Esophagus muscularis mucosa (tissue), 4 donors: ENCODE data around the gene SLC29A3. TPM values are rescaled to one million over a fixed set of nuclear protein-coding genes. Genes with fewer than 3 reads are reported as not detected.

Source experiments
- DNase-seq: peaks from one replicate; pipeline ENCODE4 v3.0.0-alpha.2; 2017; ENCODE audit errors: extremely low spot score
- H3K27ac ChIP-seq, 4 donors: fragments of 200-600 bp; sonication (generic); replicated peaks in 1 of 4; 1 replicate in 3 of 4; 2 replicates in 1 of 4; pipeline ENCODE4 v1.5.1; 2016 to 2019; ENCODE audit warnings: mild to moderate bottlenecking in 1 of 4
- H3K27me3 ChIP-seq, 4 donors: fragments of 200-600 bp; sonication (generic); one replicate each; pipeline versions ENCODE4 v1.5.1 to v1.6.0; 2016 to 2019
- H3K36me3 ChIP-seq, 4 donors: fragments of 200-600 bp; sonication (generic); one replicate each; pipeline ENCODE4 v1.5.1; 2016 to 2019
- H3K4me1 ChIP-seq, 4 donors: fragments of 200-600 bp; sonication (generic); one replicate each; pipeline ENCODE4 v1.5.1; 2016 to 2019
- H3K4me3 ChIP-seq, 4 donors: fragments of 200-600 bp; sonication (generic); 1 replicate in 2 of 4; 2 replicates in 2 of 4; pipeline ENCODE4 v1.5.1; 2016 to 2019; ENCODE audit warnings: mild to moderate bottlenecking in 4 of 4, moderate library complexity in 1 of 4
- H3K9me3 ChIP-seq, 4 donors: fragments of 200-600 bp; sonication (generic); 1 replicate in 3 of 4; 2 replicates in 1 of 4; pipeline ENCODE4 v1.5.1; 2016 to 2019
- CTCF ChIP-seq, 3 experiments: fragments of 200-600 bp in 2 of 3; fragments of 450-650 bp in 1 of 3; sonication (generic) in 2 of 3; IDR thresholded peaks; one replicate each; pipeline ENCODE4 v1.5.1; 2017 to 2019; ENCODE audit warnings: antibody characterized with exemption in 3 of 3, mild to moderate bottlenecking in 2 of 3, moderate library complexity in 1 of 3
- EP300 ChIP-seq: sonication (generic); formaldehyde crosslinking; IDR thresholded peaks from one replicate; pipeline ENCODE4 v1.6.1; 2017; ENCODE audit warnings: antibody characterized with exemption
- POLR2A ChIP-seq: fragments of 450-650 bp; IDR thresholded peaks from one replicate; pipeline ENCODE4 v1.6.1; 2017; ENCODE audit warnings: antibody characterized with exemption, moderate library complexity, mild to moderate bottlenecking, low read depth
- POLR2AphosphoS5 ChIP-seq, 2 donors: sonication (generic); formaldehyde crosslinking; IDR thresholded peaks; one replicate each; pipeline ENCODE4 v1.6.1; 2017; ENCODE audit warnings: antibody characterized with exemption in 2 of 2
- WGBS: methylation state at CpG from one replicate; pipeline ENCODE4 v1.1.5; 2018; 5-methylcytosine and 5-hydroxymethylcytosine counted together
- intact Hi-C: fragments of 100-400 bp; cut with DNase I; formaldehyde crosslinking; loops from one replicate; pipeline ENCODE4 v1.15.1; 2023
- total RNA-seq, 4 donors: library from RNA; depleted of rRNA; stranded (reverse); fragments of >200 nt; gene quantifications; one replicate each; pipeline versions ENCODE4 v1.1.0 to v1.2.1, GENCODE V29; 2016

Gene SLC29A3
- total RNA-seq, 4 donors from 2014 or later, result 4.0 to 6.9 (median 5.0) TPM

- WGBS, result 97% methylated on average over 6 of the region's 6 CpGs
- Histone ChIP-seq H3K9me3 (no peaks in the 10 kb centered on the region), H3K27me3 (no peaks in the 10 kb centered on the region), H3K36me3 (peaks cover 0 to 77% (median 15%) of the 10 kb centered on the region in 4 donors), H3K4me3 (no peak overlapping the region), H3K4me1 (peaks cover 0 to 7% (median 2%) of the 10 kb centered on the region in 4 donors), H3K27ac (no peak overlapping the region)
- DNase-seq, result no peak
- no peak for TF ChIP-seq EP300
- no peak for TF ChIP-seq CTCF (IDR thresholded peaks at IDR 0.05)
- no peak for TF ChIP-seq POLR2AphosphoS5 (IDR thresholded peaks at IDR 0.05)
- no peak for TF ChIP-seq POLR2A
- intact Hi-C loops, result no loop called here
Observed at GRCh38 chr10:71325267-71325666, 6.2 kb downstream of the SLC29A3 start.

DNA sequence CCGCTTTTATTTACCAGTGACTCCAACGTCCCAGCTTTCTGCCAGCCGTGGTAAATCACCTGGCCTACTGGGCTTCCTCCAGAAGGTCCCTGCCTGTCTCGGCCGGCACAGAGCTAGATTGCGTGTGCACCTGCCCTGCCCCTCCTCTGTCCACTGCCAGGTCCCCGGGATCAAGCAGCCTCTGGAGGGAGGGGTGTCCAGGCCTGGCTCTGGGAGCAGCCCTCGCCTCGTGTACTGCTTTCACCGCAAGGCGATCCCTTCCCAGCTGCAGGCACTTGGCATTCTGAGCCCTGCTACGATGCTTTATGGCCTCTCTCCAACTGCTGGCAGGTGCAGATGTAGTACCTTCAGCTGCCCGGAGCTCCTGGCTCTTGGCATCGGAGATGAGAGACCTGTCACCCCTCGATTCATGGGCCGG lies 7.4 kb downstream of the SLC29A3 start:
- H3K27me3 ChIP-seq, result no peaks in the 10 kb centered on the region
- no peaks in the 10 kb centered on the region for H3K4me1 ChIP-seq
- DNase-seq, result no peak
- H3K36me3 ChIP-seq, result peaks cover 0 to 83% (median 15%) of the 10 kb centered on the region in 4 donors
- no peak for TF ChIP-seq EP300
- TF ChIP-seq CTCF (IDR thresholded peaks at IDR 0.05), result no peak
- TF ChIP-seq POLR2AphosphoS5 (IDR thresholded peaks at IDR 0.05), result no peak
- TF ChIP-seq POLR2A, result no peak
- no peak overlapping the region for H3K4me3 ChIP-seq
- no peaks in the 10 kb centered on the region for H3K9me3 ChIP-seq
- 90% methylated on average over 15 of the region's 16 CpGs for WGBS
- H3K27ac ChIP-seq, result no peak overlapping the region
- intact Hi-C loops, result no loop called here

DNA sequence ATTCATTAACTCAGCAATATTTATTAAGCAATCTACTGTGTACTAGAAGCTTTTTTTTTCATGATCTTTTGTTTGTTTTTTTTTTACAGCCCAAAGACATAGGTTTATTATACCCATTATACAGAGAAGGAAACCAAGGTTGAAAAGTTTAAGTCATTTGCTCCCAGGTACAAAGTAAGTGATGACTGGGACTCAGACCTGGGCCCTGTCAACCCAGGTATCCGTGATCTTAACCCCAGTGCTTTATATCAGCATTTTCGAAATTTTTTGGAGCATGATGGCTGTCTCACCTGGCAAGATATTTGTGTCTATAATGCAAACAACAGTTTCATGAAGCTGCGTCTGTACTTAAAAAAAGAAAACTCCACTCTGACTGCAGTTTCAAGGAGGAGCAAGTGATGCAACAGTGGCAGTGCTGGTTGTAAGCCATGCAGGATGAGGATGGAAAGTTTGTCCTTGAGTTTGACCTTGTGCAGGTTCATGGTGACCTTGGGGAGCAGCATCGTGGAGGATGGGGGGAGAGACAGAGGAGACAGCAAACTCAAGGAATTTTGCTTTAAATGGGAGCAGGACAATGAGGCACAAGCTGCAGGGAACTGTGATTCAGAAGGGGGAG lies 11.8 kb downstream of the SLC29A3 start:
- no peak for DNase-seq
- H3K4me1 ChIP-seq, result peaks cover 0 to 3% (median 0%) of the 10 kb centered on the region in 4 donors
- no peaks in the 10 kb centered on the region for H3K27me3 ChIP-seq
- WGBS, result 85% methylated on average over 4 of the region's 4 CpGs
- no peak overlapping the region for H3K4me3 ChIP-seq
- H3K27ac ChIP-seq, result no peak overlapping the region
- TF ChIP-seq POLR2A (no peak), EP300 (no peak), POLR2AphosphoS5 (IDR thresholded peaks at IDR 0.05) (no peak), CTCF (IDR thresholded peaks at IDR 0.05) (no peak)
- intact Hi-C loops, result no loop called here
- H3K9me3 ChIP-seq, result no peaks in the 10 kb centered on the region
- peaks cover 0 to 57% (median 4%) of the 10 kb centered on the region in 4 donors for H3K36me3 ChIP-seq

- intact Hi-C loops, result no loop called here
- no peaks in the 10 kb centered on the region for H3K9me3 ChIP-seq
- no peak for TF ChIP-seq CTCF (IDR thresholded peaks at IDR 0.05)
- no peak for TF ChIP-seq POLR2AphosphoS5 (IDR thresholded peaks at IDR 0.05)
- TF ChIP-seq EP300, result no peak
- TF ChIP-seq POLR2A, result no peak
Observed at GRCh38 chr10:71331736-71332135, 12.7 kb downstream of the SLC29A3 start.

DNA sequence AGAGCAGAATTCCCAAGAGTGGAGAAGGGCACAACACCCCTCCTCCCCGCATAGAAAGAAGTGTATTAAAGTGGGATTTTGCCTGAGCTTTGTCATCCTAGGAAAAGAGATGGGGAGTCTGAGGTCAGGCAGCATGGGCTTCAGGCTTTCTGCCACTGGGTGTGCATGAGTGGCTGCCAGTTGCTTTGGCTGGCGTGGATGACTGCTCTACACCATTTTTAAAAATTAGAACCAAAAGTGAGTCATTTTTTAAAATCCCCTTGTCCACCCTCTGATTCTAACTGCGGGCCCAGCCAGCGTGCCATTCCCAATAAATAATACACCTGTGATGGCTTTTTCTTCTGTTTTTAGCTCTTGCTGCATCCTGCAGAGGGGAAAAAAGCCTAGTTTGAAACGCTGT lies 13.4 kb downstream of the SLC29A3 start:
- no peaks in the 10 kb centered on the region for H3K9me3 ChIP-seq
- no peak for DNase-seq
- intact Hi-C loops, result no loop called here
- TF ChIP-seq POLR2A (no peak), POLR2AphosphoS5 (IDR thresholded peaks at IDR 0.05) (no peak)
- no peak overlapping the region for H3K4me3 ChIP-seq
- no peak overlapping the region for H3K27ac ChIP-seq
- 94% methylated on average over 5 of the region's 5 CpGs for WGBS
- H3K36me3 ChIP-seq, result peaks cover 0 to 47% (median 2%) of the 10 kb centered on the region in 4 donors
- peaks cover 0 to 3% (median 0%) of the 10 kb centered on the region in 4 donors for H3K4me1 ChIP-seq
- H3K27me3 ChIP-seq, result no peaks in the 10 kb centered on the region

More at GRCh38 chr10:71331736-71332135, 12.7 kb downstream of the SLC29A3 start:
- Histone ChIP-seq H3K4me1 (peaks cover 0 to 3% (median 0%) of the 10 kb centered on the region in 4 donors), H3K27me3 (no peaks in the 10 kb centered on the region), H3K4me3 (no peak overlapping the region), H3K27ac (no peak overlapping the region), H3K36me3 (peaks cover 0 to 48% (median 2%) of the 10 kb centered on the region in 4 donors)
- WGBS, result 62% methylated on average over 4 of the region's 4 CpGs
- DNase-seq, result no peak
